Measurements from ENCODE around the gene DNM2. TPM values are rescaled to one million over a fixed set of nuclear protein-coding genes. Genes with fewer than 3 reads are reported as not detected.

Gene DNM2
- total and polyA plus RNA-seq, 9 of the 15 experiments (the other 6 are each of a cell fraction or from before 2014, with no cell fraction given), result 2.2 to 161 (median 72.6) TPM

DNA sequence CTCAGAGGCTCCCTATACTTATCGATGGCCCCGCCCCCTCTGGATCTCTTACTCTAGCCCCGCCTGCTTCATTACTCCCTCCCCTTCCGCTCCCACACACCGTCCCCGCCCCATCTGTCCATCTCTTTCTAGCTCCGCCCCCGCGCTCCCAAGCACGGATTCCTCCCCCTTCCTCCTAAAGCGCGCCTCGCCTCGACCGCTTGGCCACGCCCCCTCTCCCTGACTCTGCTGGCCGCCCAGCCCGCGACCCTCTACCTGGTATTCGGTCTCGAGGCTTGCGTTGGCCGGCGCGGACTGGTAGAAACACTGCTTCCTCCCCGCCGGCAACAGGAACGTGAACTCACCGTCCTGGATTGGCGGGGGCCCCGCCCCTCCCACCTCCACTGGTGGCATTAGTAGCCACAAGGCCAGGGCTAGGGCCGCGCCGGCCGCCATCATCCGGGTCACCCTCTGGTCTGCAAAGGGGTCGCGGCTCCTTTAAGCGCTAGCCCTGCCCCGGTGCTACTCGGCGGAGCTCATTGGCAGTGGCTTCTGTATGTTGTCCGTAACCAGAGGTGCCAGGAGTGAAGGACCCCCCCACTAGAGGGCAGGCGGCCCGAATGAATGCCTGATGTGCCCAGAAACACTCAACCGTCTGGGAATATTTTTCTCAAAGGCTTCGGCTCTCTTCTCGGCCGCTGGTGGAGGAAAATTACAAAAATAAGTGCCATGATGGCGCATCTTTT lies 118.0 kb downstream of the DNM2 start, which contains the start of gene TMED1 (continued):
- TF ChIP-seq, protein P1, sequence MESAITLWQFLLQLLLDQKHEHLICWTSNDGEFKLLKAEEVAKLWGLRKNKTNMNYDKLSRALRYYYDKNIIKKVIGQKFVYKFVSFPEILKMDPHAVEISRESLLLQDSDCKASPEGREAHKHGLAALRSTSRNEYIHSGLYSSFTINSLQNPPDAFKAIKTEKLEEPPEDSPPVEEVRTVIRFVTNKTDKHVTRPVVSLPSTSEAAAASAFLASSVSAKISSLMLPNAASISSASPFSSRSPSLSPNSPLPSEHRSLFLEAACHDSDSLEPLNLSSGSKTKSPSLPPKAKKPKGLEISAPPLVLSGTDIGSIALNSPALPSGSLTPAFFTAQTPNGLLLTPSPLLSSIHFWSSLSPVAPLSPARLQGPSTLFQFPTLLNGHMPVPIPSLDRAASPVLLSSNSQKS (CRISPR knock-in tag; IDR thresholded peaks at IDR 0.05), result no peak
- TF ChIP-seq FOXK2 (conservative IDR thresholded peaks at IDR 0.05 in 1 of 2, IDR thresholded peaks at IDR 0.05 in 1 of 2; ENCODE audit: low read depth in 2 of 2), result peak; percentile 13 to 21; a peak in 2 of 4 replicates
- no peak for TF ChIP-seq HNRNPH1 (optimal IDR thresholded peaks at IDR 0.05; ENCODE audit: low read depth, low read length)
- TF ChIP-seq SMARCA4 (IDR thresholded peaks at IDR 0.05), result no peak
- TF ChIP-seq POLR2AphosphoS5 (IDR thresholded peaks at IDR 0.05; ENCODE audit: control insufficient read depth, insufficient read depth, low read depth, low read length), result no peak; the same call in none of the 2 replicates
- TF ChIP-seq KLF1 (tag; IDR thresholded peaks at IDR 0.05), result 0 out of 2 replicates have a peak, but pooled peaks have one; percentile 2
- no peak for TF ChIP-seq RUNX1 (IDR thresholded peaks at IDR 0.05; ENCODE audit: low read depth)
- peak; percentile 8; the same call in 1 of the 2 replicates for TF ChIP-seq SOX6 (IDR thresholded peaks at IDR 0.05)
- TF ChIP-seq TAF1 (IDR thresholded peaks at IDR 0.05; ENCODE audit: control insufficient read depth, extremely low read depth, insufficient read depth, low read length, severe bottlenecking), result peak; percentile 59
- TF ChIP-seq SP2 (IDR thresholded peaks at IDR 0.05; ENCODE audit: extremely low read depth, low read depth, low read length, poor library complexity, severe bottlenecking), result peak; percentile 16
- TF ChIP-seq POLR3G (IDR thresholded peaks at IDR 0.05; ENCODE audit: extremely low read depth, insufficient read length, insufficient replicate concordance), result no peak
- no peak for TF ChIP-seq CBX3 (IDR thresholded peaks at IDR 0.05; ENCODE audit: borderline replicate concordance in 1 of 2, low read length in 2 of 2)
- TF ChIP-seq NCOA6 (IDR thresholded peaks at IDR 0.05), result no peak
- no peak for TF ChIP-seq COPS2 (conservative IDR thresholded peaks at IDR 0.05)
- TF ChIP-seq IFI16 (CRISPR knock-in tag; IDR thresholded peaks at IDR 0.05), result no peak
- 0 out of 2 replicates have a peak, but pooled peaks have one; percentile 56 for TF ChIP-seq ZNF23 (CRISPR knock-in tag; IDR thresholded peaks at IDR 0.05)
- TF ChIP-seq, protein P2, sequence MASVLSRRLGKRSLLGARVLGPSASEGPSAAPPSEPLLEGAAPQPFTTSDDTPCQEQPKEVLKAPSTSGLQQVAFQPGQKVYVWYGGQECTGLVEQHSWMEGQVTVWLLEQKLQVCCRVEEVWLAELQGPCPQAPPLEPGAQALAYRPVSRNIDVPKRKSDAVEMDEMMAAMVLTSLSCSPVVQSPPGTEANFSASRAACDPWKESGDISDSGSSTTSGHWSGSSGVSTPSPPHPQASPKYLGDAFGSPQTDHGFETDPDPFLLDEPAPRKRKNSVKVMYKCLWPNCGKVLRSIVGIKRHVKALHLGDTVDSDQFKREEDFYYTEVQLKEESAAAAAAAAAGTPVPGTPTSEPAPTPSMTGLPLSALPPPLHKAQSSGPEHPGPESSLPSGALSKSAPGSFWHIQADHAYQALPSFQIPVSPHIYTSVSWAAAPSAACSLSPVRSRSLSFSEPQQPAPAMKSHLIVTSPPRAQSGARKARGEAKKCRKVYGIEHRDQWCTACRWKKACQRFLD (CRISPR knock-in tag; IDR thresholded peaks at IDR 0.05), result no peak
- TF ChIP-seq, protein P3, sequence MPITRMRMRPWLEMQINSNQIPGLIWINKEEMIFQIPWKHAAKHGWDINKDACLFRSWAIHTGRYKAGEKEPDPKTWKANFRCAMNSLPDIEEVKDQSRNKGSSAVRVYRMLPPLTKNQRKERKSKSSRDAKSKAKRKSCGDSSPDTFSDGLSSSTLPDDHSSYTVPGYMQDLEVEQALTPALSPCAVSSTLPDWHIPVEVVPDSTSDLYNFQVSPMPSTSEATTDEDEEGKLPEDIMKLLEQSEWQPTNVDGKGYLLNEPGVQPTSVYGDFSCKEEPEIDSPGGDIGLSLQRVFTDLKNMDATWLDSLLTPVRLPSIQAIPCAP (CRISPR knock-in tag; IDR thresholded peaks at IDR 0.05; ENCODE audit: borderline replicate concordance), result no peak
- no peak for TF ChIP-seq CC2D1A (IDR thresholded peaks at IDR 0.05)
- TF ChIP-seq, protein P4, sequence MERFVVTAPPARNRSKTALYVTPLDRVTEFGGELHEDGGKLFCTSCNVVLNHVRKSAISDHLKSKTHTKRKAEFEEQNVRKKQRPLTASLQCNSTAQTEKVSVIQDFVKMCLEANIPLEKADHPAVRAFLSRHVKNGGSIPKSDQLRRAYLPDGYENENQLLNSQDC (CRISPR knock-in tag; IDR thresholded peaks at IDR 0.05), result no peak
- no peak for TF ChIP-seq PRPF4 (IDR thresholded peaks at IDR 0.05; ENCODE audit: insufficient read depth, low read depth, low read length, poor library complexity, severe bottlenecking)
- no peak; the same call in 1 of the 2 replicates for TF ChIP-seq MYC (IDR thresholded peaks at IDR 0.05; ENCODE audit: low read depth, low read length)
- TF ChIP-seq MYC (CRISPR knock-in tag; IDR thresholded peaks at IDR 0.05; ENCODE audit: borderline replicate concordance, low read depth), result no peak
- TF ChIP-seq MXI1 (IDR thresholded peaks at IDR 0.05; ENCODE audit: low read depth, low read length), result no peak; the same call in 1 of the 2 replicates
- no peak for TF ChIP-seq KLF10 (CRISPR knock-in tag; IDR thresholded peaks at IDR 0.05)
